Inferior parietal cortex (tissue), 1 donor: ENCODE results near the gene KCTD12.
"Not testable (repeated sequence)": the region's sequence is repeated elsewhere in the genome, so short reads cannot be mapped to it uniquely, and the experiment has no call there.

Experiments
- DNase-seq: peaks from one replicate; pipeline ENCODE4 v3.0.0-alpha.2; 2016; ENCODE audit errors: extremely low spot score

KCTD12 gene

DNA sequence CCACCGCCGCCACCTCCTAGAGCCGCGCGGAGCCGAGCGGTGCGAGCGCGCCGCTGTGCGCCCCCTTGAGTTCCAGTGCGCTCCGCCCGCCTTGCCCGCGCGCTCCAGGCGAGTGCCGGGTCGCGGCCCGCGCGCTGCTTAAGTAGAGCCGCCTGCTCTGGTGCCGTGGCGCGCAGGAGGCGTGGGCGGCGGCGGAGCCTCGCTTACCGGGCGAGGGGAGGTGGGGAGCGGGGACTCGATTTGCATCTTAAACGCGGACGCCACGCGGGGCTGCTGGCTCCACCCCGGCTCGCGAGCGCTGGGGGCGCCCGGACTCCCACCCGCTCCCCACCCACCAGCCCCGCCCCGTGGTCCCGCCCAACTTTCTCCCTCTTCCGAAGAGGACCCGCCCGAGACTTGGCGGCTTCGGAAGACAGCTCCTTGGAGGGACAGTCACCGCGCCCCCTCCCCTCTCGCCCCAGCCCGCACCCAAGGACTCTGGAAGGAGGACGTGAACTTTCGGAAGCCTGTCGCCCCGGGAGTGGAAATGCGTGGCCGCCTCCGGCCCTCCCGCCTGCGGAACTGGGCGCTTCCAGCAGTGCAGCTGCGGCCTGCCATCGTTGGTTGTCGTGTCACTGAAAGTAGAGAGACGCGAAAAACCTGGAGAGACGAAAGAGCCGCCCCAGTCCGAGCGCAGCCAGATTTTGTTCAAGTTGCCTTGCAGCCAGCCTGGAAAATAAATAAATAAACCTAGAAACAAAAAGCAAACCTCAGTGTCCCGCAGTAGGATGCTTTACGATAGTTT is at the start of gene KCTD12:
TSS of gene KCTD12 (minus strand) at position 114 of the 784 bp plus-strand sequence. CDS start 257 bp downstream, outside the sequence.
- peak; percentile 35 for DNase-seq

DNA sequence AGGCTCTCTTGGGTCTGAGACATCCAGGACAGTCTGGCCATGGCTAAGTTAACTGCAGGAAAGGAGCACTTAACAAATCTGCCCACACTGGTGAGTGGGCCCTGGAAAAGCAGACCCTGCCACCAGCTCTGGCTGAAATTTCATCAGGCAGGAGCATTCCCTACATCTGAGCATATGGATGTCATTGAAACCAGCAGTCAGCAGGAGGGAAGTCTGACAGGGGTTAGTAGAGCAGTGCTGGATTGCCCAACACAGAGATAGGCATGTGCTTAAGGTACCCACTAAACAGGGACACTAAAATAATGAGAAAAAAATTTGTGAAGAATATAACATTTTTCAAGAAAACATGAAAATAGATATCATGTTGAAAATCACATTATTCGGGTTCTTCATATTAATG is 48.5 kb upstream of the KCTD12 start:
- DNase-seq, result no peak

DNA sequence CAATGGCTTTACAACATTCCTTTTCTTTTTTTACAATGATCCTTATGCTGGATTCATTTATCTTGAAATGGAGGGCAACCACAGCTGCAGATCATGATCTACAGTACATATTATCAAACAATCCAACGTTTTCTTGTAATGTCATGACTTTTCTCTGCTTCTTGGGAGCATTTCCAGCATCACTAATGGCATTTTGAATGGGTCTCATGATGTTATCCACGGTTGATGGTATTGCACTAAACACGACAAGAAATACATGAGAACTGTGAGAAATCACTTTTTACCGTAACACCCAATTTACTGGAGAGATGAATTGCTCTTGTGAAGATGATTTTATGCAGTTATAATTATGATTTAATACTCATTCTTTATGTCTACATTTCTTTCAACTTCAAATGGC is 45.9 kb upstream of the KCTD12 start:
- no peak for DNase-seq

DNA sequence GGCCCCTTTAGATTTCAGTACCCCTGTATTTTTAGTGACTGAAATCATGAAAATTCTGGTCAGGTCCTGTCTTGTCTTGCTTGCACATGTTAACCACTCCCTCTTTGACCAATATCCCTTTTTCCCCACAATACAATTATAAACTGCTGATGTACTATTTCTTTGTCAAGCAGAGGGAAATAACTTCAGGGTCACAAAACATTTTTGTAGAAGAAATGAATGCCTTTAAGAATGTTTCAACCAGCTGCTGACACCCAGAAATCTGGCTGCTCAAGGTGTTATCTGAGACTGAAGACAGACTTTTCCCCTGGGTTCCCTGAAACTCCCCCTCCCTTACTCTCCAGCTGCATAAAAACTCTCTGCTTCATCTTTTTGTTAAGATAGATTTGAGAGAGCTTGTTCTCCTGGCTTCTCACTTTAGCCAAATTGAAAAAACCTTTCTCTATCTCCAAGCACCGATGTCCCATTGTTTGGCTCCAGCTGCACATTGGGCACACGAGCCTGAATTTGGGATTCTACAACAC is 43.7 kb upstream of the KCTD12 start:
- DNase-seq, result no peak

DNA sequence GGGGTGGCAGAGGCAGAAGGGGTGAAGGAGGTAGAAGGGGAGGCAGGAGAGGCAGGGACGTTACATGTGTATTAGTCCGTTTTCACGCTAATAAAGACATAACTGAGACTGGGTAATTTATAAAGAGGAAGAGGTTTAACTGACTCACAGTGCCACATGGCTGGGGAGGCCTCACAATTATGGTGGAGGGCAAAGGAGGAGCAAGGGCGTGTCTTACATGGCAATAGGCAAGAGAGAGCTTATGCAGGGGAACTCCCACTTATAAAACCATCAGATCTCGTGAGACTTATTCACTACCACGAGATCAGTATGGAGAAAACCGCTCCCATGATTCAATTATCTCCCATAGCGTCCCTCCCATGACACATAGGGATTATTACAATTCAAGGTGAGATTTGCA is 43.1 kb upstream of the KCTD12 start:
- DNase-seq, result no peak

DNA sequence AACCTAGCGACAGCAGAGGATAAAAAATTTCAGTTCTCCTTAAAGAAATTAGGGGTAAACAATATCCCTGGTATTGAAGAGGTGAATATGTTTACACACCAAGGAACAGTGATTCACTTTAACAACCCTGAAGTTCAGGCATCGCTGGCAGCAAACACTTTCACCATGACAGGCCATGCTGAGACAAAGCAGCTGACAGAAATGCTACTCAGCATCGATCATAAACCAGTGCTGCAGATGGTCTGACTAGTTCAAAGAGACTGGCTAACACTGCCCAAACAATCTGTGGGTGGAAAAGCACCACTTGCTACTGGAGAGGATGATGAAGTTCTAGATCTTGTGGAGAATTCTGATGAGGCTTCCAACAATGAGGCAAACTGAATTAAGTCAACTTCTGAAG is 42.3 kb upstream of the KCTD12 start:
- DNase-seq, result no peak

DNA sequence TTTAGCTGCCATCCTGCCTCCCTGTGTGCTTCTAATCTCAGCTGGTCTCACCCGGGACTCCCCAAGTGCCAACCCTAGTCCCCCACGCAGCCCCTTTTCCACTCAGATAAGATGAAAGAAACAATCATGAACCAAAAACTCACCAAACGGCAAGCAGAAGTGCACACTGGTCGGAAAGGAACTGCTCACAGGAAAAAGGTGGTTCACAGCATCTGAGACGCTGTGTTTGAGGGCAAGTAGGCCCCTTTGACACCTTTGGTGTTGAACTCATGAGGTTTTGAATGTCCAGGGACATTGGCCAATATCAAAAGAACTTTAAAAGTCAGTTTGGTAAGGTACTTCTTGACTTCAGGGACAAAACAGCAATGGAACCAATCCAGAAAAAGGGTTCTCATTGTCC is 41.8 kb upstream of the KCTD12 start:
- DNase-seq, result no peak

DNA sequence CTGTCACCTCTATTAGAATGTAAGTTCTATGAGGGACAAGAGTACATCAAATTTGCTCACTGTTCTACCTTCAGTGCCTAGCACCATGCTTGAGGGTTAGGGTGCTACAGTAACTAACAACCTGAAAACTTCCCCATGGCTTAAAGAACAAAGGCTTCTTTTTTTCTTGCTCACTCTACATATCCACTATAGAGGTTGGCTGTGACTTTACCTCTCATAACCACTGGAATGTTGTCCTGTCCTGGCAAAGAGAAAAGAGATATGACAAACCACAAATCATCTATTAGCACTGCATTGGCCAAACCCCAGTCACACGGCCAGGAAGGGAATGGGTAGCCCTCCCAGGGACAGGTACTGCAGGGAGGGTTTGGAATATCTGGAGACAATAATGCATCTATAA is 38.9 kb upstream of the KCTD12 start:
- no peak for DNase-seq

DNA sequence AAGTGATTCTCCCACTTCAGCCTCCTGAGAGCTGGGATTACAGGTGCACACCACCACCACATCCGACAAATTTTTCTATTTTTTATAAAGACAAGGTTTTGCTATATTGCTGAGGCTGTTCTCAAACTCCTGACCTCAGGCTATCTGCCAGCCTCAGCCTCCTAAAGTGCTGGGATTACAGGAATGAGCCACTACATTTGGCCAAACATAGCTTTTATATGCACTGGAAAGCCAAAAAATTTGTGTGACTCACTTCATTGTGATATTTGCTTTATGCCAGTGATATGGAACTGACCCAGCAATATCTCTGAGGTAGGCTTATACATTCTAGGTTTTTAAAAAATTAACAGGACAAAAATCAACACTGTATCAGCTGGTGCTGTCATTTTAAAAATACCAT is 35.3 kb upstream of the KCTD12 start:
- DNase-seq, result no peak

DNA sequence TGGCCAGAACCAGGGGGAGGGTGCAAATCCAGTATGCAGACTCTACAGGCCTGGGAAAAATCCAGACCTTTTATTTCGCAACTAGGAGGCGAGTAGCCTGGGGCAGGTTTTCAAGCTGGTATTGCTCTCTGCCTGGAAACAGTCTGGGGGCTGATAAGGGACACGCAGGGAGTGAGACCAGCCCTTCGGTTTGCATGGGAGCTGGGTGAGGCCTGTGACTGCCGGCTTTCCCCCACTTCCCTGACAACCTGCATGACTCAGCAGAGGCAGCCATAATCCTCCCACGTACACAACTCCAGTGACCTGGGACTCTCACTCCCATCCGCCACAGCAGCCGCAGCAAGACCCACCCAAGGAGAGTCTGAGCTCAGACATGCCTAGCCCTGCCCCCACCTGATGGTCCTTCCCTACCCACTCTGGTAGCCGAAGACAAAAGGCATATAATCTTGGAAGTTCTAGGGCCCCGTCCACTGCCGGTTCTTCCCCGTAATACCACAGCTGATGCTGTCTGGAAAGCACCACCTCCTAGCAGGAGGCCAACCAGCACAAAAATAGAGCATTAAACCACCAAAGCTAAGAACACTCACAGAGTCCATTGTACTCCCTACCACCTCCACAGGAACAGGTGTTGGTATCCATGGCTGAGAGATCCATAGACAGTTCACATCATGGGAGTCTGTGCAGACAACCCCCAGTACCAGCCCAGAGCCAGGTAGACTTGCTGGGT is 31.7 kb upstream of the KCTD12 start:
- not testable (repeated sequence) for DNase-seq

DNA sequence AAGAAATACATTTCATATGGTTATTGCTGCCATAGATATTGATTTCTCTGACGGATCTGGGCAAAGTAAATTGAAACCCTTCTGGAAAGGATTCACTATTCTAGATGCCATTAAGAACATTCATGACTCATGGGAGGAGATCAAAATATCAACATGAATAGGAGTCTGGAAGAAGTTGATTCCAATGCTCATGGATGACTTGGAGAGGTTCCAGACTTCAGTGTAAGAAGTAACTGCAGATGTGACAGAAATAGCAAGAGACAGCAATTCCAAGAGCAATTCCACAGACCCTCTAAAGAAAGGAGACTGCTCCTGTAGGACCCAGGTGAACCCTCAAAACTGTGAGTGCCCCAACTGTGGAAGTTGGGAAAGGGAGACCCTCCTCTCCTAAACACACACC is 30.9 kb upstream of the KCTD12 start:
- no peak for DNase-seq

DNA sequence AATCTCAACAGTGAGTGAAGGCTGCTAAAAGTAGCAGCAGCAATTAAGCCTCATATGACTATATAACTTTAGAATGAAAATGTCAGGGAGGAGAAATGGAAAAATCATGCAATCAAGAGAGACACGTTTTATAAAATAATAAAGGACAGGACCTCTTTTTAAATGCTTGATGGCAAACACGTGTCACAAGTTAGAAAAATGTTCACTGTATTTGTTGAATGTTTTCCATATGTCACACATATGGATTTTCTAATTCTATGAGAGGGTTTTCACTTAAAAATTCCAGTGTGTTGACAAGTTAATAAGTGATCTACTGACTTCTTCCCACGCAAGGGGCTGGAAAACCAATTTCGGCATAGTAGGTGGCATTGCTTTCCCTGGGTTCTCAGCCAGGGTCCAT is 27.7 kb upstream of the KCTD12 start:
- DNase-seq, result no peak

DNA sequence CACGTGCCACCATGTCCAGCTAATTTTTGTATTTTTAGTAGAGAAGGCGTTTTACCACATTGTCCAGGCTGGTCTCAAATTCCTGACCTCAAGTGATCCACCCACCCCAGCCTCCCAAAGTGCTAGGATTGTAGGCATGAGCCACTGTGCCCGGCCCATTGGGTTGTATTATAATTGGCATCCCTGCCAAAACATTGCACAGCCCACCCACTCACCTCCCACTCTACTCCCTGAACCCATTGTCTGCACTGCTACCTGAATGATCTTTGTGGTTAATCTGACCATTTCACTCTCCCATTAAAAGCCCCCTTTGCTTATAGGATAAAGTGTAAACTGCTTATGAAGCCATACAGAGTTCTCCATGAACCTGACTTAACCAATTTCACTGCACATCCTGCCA is 26.3 kb upstream of the KCTD12 start:
- DNase-seq, result no peak

DNA sequence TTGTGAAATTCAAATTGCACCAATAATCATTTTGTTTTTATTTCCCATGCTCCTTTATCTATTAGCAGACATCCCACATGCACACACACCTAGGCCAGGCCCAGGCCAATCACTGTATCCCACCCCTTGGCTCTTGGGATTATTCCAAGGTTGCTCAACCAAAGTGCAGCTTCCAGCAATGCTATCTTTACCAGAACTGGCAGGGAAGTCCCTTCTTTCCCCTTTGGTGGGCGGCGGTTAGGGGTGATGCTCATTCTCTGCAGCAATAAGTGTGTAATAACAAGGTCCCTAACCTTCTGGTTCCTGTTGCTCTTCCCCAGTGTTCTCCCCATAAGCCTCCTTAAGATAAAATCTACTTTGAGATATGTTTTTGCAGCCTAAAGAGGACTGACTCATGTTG is 18.3 kb upstream of the KCTD12 start:
- DNase-seq, result no peak

DNA sequence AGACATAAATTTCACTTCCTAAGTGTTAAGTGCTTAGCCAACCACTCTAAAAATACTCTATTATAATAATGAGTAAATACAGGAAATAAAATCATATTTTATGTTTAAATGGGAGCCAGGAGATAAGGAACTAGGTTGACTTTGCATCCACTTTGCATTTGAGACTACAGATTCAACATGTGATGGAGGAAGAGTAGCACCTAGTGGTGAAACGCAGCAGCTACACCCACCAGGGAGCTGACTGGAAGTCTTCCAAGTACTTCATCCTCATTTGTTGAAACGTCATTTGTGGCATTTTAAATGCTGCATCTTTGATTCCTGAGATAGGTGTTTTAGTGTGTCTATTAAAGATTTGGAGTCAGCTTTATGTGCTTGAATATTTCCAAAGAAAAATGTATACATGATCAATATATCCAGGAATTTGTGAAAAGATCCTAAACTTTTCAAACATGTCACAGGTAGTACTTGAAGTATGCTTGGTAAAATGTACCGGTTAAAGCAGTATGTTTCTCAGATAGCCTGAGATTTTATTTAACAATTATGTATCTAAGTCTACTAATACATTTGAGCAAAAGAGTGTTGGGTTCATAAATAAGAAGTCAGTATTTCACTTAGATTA is 17.4 kb upstream of the KCTD12 start:
- DNase-seq, result peak; percentile 88

DNA sequence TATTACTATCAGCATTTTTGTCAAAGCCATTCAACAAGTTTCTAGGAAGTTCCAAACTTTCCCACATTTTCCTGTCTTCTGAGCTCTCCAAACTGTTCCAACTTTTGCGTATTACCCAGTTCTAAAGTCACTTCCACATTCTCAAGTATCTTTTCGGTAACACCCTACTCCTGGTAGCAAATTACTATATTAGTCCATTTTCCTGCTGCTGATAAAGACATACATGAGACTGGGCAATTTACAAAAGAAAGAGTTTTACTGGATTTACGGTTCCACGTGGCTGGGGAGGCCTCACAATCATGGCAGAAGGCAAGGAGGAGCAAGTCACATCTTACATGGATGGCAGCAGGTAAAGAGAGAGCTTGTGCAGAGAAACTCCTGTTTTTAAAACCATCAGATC is 12.9 kb upstream of the KCTD12 start:
- not testable (repeated sequence) for DNase-seq

DNA sequence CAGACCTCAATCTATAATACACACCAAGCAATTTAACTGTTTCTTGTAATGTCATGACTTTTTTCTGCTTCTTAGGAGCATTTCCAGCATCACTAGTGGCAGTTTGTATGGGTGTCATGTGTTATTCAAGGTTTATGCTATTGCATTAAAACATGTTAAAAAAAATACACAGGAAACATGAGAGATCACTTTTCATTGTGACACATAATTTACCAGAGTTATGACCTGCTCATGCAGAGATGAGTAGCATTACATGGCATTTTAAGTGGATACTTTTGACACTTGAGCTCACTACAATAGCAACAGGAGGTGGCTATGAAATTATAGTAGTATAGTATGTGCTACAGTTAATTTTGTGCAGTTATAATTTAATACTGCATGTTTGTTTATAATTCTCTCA is 11.0 kb upstream of the KCTD12 start:
- not testable (repeated sequence) for DNase-seq

DNA sequence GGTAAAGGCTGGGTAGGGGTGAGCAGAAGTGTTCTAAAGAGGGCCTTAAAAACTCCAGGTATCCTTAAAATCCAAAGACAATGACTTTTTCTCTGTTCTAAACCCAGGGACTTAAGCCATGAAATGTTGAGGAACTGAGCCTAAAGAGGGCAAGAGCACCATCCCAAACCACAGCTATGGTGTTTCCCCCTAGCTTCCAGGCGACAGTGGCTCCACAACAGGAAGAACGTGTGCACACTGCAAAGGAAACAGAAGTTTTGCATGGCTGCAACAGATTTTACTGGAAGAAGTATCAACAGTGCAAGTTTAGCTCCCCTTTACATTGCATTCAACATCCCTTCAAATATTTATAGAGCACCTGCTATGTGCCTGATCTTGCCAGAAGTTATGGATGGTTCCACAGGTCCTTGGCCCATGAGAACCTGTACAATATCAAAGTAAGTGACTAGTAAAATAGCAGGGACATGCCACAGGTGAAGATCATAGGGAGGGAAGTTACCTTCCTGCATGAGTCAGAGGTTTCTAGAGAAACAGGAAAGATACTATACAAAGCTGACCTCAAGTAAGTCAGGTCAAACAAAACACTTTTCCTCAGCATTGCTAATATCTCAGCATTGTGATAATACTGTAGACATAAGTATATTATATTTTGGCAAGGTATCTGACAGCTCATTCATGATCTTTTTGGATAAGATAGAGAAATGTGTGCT is 8.4 kb upstream of the KCTD12 start:
- DNase-seq, result no peak

DNA sequence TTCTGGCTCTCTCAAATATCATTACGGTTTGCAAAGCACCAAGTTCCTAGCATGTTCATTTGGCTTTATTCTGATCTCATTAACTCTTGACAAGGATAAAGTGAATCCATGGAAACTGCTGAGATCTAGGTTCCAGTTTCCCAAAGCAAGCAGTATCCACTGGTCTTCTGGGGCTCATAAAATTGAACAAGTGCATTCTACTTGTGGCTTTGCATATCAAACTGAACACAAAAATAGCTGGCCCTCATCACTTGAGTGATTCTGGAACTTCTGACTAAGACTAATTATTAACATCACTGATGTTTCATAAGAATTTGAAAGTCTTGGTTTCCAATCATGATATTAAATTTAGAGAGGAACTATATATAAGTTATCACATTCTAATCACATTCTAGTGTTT is 6.3 kb upstream of the KCTD12 start:
- DNase-seq, result no peak

DNA sequence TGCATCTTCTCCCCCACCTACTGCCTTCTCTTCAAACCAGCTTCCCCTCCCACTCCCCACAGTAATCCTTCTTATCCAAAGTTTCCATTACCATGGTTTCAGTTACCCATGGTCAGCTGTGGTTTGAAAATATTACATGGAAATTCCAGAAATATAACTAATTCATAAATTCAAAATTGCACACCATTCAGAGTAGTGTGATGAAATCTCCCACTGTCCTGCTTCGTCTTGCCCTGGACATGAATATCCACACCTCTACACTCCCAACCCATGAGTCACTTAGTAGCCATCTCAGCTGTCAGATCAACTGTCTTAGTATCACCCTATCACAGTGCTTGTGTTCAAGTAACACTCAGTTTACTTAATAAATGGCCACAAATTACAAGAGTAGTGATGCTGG is 3.8 kb upstream of the KCTD12 start:
- no peak for DNase-seq

DNA sequence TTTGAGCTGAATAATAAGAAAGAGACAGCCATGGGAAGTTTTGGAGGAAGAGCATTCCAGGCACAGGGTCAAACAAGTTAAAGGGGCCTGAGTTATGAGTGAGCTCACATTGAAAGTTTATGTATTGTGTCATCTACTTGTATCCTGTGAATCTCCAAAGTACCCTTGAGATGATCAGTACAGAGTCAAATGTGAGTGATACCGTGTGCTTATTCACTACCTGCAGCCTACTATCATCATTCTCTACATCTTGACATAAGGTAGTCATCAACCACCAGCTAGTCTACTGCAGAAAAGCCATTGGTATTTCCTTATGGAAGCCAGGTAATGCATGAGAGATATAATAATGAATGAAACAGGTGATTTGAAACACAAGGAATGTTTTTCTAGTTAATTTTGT is 3.0 kb upstream of the KCTD12 start:
- no peak for DNase-seq

DNA sequence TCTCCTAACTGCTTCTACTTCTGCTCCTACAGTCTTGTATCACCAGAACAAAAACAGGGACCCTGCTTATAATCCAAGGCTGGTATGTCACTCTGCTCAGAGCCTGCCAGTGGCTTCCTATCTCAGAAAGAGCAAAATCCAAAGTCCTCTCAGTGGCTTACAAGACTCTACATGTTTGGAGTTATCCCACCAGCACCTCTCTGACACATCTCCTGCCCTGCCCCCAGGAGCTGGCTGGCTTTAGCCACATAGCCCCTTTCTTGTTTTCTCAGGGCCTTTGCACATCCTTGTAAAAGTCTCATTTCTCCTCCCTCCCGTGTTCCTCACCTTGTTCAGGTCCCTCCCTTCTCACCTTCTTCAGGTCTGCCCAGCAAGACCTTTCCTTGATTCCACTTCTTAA is 2.2 kb upstream of the KCTD12 start:
- no peak for DNase-seq
